HG03095 (cell line): ENCODE measurements around the gene PMIS2.

Experiments
- ATAC-seq: cut with Tn5 transposase; IDR thresholded peaks from one replicate; pipeline ENCODE4 v1.9.1; 2021; ENCODE audit warnings: moderate library complexity; ENCODE audit not compliant: unreplicated experiment

The PMIS2 gene

DNA sequence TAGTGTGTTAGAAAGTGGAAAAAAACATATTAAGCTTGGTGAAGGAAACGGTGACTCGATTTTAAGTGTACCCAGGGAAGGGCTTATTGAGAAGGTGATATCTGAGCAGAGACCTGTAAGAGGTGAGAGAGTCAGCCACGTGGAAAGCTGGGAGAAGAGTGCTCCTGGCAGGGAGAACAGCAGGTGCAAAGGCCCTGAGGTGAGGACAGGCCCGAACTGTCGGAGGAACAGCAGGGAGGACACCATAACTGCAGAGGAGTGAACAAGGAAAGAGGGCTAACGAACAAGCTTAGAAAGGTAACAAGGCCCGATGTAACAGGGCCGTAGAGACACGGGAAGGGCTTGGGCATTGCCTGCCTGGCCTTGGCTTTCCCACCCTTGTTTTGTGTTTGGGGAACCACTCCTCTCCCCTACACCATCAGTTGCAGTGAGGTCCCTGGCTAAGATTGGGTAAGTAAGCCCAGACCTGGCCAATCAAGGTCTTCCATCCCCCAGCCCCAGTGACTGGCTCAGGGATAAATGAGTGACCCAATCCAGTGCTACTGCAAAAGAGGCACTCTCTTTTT, 29.9 kb upstream of the PMIS2 start:
- no peak for ATAC-seq

DNA sequence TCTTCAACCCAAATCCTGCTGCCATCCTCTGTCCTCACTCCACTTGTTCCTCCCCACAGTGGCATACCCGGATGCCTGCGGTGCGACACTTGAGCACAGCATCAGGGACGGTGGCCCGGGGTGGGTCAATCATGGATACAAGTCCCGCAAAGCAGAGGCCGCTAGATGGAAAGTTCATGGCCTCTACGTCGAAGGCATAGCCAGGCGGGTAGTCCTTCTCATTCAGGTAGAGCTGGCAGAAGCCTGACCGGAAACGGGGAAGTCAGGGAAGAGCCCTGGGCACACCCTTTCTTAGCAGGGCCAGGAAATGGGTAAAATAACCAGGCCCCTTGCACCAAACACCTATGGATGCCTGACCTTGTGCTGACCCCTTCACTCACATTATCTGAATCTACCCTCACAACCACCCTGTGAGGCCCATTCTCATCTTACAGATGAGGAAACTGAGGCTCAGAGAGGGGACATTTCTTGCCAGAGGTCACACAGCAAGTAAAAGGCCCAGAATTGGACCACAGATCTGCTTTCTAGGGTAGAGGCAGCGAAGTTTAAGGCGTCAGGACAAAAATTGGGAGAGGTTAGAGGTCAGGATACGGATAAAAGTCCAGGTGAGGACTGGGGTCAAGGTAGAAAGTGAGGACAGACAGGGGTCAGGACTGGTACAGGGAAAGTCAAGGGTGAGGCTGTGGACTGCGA, 29.0 kb upstream of the PMIS2 start:
- ATAC-seq: no peak

DNA sequence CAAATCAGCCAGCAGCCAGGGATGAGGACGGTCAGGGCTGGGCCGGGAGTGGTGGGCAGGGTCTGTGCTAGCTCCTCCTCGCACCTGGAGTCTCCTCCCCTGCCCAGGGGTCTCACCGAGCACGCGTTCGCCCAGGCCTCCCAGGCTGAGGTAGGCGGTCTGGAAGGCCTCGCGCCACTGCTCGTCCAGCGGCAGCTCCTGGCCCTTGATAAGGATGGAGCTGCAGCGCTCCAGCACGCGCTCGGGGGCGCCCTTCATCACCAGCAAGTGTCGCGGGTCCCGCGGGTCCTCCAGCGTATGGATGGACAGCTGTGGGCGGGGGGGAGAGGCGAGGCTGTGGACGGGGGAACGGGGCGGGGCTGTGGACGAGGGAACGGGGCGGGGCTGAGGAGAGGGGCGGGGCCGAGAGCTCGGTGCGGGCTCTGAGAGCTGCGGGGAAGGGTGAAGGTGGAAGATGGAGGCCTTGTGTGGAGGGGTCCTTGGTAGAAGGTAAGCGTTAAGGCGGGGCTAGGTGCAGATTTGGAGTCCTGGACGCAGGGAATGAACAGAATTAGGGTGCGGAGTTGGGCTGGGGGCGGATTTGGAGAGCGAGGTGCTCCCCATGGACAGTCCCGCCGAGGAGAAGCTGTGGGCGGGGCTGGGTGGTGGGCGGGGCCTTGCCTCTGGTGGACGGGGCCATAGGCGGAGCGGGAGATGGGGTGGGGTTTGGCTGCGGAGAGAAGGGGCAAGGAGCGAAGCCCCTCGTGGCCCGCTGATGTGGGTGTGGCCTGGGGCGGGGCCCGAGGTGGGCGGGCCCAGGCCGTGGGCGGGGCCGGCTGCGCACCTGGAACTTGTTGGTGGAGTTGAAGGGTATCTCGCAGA, 28.2 kb upstream of the PMIS2 start:
- ATAC-seq: no peak

DNA sequence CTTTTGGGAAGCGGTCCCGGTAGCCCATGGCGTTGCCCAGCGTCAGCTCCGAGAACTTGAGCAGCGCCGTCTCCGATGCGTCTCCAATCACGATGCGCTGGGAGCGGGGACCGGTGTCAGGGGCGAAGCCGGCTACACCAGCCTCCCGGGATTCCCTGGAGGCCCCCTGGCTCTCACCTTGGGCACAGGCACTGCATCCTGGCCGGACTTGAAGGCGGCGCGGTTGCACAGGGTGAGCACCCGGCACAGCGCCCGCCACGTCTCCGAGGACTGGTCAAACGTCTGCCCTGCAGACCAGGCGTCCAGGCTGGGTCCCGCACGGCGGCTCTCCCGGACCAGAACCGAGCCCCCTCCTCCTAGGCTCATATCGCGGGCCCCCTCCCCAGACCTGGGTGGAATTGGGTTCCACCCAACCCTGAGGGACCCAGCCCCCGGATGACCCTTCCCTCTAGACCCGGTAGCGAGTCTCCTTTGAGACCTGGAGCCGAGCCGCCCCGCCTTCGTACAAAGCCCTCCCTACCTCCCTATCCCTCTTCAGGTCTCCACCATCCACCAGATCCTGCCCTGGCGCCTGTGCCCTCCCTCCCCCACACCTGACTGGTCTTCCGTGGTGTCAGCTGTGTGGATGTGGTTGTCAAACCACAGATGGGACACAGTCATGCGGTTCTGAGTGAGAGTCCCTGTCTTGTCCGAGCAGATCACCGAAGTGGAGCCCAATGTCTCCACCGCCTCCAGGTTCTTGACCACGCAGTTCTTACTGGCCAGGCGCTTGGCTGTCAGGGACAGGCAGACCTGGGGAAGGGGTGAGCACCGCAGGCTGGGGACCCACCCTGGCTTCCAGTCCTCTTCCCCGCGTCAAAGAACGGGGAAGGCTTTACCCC, 27.3 kb upstream of the PMIS2 start:
- ATAC-seq: no peak

DNA sequence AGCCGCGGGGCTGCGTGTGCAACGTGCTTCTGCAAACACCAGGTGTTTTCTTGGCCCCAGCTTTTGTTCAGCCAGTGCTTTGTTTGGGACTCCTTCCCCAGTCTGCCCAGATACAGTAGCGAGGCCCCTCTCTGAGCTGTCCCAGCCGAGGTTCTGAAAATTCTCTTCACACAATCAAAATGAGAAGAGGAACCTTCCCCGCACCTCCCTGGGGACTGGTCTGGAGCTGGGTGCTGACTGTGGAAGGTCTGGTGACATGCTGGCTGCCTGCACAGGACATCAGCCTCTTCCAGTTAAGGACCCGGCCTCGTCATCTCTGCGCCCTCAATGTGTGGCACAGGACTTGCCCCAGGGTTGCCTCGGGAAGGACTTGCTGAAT, 26.7 kb upstream of the PMIS2 start:
- ATAC-seq: no peak

DNA sequence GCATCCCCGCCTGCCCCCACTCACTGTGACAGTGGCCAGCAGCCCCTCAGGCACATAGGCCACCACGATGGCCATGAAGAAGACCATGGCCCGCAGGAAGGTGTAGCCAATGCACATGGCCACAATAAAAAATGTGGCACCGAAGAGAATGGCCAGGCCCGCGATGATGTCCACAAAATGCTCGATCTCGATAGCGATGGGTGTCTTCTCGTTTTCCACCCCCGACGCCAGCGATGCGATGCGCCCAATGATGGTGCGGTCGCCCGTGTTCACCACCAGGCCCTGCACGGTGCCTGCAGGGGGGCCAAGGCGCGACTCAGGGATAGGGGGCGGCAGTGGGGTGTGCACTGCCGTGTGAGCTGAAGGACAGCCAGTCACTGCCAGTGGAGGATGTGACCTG, 26.2 kb upstream of the PMIS2 start:
- ATAC-seq: no peak

DNA sequence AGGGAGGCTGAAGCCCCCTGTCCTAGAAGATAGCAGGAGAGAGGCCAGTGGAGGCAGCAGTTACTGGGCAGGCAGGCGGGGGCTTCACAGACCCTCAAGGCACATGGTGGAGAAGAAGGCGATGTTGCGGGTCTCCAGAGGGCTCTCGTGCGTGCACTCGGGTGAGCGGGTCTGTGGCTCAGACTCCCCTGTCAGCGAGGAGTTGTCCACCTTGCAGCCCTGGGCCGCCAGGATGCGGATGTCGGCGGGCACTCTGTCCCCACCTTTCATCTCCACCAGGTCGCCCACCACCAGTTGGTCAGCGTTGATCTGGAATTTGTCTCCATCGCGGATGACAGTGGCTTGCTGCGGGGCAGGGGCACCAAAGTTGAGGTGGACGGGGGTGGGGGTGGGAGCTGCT, 25.7 kb upstream of the PMIS2 start:
- ATAC-seq: no peak

DNA sequence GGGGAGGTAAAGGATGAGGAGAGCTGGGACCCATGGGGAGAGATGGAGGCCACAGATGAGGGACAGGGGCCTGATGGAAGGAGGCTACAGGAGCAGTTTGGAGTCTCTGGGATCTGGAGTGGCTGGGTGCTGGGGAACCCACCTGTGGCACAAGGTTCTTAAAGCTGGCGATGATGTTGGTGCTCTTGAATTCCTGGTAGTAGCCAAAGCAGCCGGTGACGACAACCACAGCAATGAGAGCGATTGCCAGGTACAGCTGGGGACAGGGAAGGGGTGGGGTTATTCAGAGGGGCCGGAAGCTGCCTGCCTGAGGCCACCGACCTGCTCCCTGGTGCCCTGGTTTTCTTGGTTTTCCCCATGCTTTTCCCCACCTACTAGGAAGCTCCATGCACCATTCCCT, 25.3 kb upstream of the PMIS2 start:
- no peak for ATAC-seq

DNA sequence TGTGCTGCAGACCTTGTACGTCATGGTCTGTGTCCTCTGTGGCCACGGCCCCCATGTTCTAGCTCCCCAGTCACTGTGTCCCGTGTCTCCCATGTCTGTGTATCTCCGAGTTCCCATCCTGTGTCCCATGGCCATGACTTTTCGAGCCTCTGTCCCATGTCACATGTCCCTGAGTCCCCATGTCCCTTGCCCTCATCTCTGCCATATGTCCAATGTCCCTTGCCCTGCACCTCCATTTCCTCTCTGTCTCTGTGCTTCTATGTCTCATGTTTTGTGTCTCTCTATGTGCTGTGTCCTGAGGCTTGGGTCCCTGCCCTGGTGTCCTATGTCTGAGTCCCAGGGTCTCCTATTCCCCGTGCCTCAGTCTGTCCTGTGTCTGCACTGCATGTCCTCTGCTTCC, 24.5 kb upstream of the PMIS2 start:
- ATAC-seq: no peak

DNA sequence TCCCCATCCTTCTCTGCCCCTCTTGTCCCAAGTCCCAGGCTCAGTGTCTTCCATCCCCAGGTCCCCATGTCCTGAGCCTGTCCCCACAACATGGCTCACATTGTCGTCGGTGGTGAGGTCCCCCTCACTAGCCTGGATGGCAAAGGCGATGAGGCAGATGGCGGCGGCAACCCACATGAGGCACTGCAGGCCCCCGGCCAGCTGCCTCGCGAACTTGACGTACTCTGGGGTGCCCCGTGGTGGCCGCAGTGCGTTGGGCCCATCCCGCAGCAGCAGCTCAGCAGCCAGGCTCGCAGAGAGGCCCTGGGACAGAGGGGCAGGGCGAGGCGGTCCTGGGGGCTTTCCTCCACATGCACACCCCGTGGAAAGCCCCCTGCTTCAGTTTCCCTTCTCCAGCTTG, 23.6 kb upstream of the PMIS2 start:
- ATAC-seq: no peak

DNA sequence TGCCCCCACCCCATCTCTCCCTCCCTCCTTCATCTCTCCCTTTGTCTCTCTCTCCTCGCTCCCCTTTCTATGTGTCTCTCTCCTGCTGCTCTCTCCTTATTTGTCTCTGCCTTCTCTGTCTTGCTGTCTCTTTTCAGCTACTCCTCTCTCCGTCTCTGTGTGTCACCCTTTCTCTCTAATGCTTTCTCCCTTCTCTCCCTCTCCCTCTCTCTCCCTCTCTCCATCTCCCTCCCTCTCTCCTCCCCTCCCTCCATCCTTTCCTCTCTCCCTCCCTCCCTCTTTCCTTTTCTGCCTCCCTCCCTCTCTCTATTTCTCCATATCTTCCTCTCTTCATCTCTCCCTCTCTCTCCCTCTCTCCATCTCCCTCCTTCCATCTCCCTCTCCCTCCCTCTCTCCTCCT, 23.2 kb upstream of the PMIS2 start:
- ATAC-seq: no peak

DNA sequence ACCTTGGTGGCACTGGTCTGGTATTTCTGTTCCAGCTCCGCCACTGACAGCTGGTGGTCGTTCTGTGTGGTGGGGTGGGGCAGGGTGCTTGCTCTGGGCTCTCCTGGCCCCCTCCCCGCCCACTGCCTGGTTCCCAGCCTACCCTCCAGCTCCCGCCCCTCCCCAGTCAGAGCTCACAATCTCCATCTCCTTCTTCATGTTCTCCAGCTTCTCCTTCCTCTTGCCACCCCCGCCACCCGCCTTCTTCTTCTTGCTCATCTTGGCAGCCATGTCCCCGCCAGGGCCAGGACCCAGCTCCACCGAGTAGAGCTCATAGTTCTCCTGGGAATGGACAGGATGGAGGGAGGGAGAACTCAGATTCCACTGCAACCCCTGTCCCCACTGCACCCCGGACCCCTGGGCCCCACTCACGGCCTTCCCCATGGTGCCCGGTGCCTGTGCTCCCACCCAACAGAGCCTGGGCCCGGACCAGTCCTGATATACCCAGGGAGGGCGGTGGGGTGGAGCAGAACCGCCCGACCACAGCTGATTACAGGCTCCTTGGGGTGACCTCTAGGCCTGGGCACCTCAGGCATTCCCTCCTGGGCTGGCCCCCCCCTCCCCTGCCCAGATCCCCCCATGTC, 22.7 kb upstream of the PMIS2 start, which contains the start of gene ATP4A:
ATP4A (minus strand) TSS at position 452 of the 623 bp plus-strand sequence; CDS start at position 423, 29 bp downstream.
- no peak for ATAC-seq

DNA sequence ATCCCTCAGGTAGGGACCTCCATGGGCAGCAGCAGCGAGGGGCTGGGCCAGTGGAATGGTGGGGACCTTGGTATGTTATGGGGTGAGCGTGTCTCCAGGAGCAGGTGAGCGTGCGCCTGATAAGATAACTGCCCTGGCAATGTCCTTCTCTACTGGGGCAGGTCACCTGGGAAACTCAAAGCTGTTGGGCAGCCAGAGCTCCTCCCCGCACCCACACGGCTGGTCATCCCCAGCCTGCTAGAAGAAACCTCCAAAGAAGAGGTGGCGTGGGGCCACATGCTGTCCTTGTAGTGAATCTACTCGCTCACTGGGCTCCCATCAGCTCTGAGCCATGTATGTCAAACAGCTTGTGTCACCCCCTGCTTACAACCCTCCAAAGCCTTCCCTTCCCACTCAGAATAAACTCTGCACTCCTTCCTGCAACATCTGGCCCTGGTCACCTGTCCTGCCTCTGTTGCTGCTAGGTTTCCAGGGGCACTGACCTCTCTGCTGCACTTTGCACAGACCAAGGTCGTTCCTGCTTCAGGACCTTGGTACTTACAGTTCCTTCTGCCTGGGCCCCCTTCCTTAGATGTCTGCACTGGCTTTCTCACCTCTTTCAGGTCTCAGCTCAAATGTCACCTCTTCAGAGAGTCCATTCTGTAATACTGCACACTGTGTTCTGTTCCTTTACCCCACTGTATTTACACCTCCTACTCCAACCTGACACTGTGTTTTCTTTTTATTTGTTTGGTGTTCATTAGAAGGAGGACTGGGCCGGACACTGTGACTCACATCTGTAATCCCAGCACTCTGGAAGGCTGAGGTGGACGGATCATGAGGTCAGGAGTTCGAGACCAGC, 20.7 kb upstream of the PMIS2 start:
- no peak for ATAC-seq

DNA sequence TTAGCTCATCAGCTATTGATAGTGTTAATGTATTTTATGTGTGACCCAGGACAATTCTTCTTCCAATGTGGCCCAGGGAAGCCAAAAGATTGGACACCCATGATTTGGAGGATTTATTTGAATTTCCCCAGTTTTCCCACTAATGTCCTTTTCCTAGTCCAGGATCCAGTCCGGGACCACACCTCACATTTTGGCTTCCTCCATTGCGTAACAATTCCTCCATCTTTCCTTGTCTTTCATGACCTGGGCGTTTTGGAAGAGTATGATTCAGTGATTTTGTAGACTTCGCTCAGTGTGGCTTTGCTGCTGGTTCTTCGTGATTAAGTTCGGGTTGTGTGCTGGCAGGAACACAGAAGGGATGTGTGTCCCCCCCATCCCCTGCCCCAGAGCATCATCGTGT, 19.2 kb upstream of the PMIS2 start:
- no peak for ATAC-seq

DNA sequence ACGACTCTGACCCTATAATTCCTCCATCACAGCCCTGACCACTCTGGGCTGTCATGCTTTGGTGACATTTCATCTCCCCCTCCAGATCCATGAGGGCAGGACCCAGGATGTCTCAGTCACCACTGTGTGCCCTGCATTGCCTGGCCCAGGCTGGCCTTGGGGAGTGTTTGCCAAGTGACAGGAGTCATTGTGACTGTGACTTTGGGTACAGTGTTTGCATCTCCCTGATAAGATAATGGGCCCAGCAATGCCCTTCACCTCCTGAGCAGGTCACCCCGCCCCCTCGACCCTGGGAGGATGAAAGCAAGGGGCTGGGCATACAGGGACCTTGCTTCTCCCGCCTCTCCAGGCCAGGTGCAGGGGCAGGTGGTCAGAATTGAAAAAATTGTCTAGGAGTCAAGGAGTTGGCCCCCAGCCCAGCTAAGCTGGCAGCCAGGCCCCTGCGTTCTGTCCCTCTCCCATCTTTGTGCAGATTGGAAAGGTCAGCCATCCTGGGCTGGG, 16.6 kb upstream of the PMIS2 start:
- ATAC-seq: no peak

DNA sequence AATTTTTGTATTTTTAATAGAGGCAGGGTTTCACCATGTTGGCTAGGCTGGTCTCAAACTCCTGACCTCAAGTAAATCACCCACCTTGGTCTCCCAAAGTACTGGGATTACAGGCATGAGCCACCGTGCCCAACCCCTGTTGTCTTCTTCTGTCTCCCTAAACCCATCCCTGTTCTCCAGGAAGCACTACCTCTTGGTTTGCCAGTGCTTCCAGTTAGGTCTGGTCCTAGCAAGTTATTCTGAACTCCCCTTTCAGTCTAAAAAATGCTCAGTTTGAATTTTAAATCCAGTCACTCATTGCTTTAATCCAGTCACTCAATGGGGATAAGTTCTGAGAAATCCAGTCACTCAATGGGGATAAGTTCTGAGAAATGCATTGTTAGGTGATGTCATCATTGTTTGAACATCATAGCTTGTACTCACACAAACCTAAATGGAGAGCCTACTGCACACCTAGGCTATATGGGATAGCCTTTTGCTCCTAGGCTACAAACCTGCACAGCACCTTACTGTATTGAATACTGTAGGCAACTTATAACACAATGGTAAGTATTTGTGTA, 14.5 kb upstream of the PMIS2 start:
- no peak for ATAC-seq

DNA sequence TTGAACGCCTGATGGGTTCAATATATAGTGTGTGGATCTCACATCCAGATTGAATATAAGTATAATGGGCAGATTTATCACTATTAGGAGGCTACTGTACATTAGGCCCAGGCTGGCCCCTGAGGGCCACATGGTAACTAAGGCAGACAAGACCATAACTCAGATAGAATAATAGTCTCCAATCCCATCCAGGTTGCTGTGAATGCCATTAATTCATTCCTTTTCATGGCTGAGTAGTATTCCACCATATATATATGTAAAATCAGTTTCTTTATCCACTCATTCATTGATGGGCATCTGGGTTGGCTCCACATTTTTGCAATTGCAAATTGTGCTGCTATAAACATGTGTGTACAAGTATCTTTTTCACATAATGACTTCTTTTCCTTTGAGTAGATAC, 8.1 kb upstream of the PMIS2 start:
- no peak for ATAC-seq

DNA sequence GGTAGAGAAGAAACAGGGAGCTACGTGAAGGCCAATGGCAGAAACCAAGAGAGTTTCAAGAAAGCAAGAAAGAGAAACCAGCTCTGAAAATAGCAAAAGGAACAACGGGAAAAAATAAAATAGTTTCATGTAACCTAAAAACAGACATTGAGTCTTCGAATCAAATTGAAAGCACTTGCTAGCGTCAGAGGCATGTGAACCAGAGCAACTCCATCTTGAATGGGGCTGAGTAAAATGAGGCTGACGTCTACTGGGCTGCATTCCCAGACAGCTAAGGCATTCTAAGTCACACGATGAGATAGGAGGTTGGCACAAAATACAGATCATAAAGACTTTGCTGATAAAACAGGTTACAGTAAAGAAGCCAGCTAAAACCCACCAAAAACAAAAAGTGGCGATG, 7.3 kb upstream of the PMIS2 start:
- ATAC-seq: no peak

DNA sequence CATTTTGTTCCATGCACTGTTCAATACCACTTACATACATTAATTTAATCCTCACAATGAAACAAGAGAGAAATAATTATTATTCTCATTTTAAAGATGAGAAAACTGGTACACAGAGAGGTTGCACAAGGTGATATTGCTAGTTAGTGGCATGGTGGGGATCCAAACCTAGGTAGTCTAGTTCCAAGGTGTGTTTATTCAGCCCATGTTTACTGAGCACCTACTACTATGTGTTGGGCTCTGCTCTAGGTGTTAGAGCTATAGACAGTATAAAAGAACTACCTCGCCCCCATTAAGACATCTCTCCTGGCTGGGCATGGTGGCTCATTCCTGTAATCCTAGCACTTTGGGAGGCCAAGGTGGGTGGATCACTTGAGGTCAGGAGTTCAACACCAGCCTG, 3.2 kb upstream of the PMIS2 start:
- no peak for ATAC-seq
